Type B pancreatic cell (in vitro differentiated cells): ENCODE data around the gene HYAL4. TPM values are rescaled to one million over a fixed set of nuclear protein-coding genes. Genes with fewer than 3 reads are reported as not detected.

Experiments used
- DNase-seq: peaks from one replicate; pipeline ENCODE4 v3.0.0; 2021; ENCODE audit warnings: mixed read lengths; ENCODE audit not compliant: unreplicated experiment; ENCODE audit errors: extremely low spot score
- H3K27ac Mint-ChIP-seq: 2 replicates; pipeline ENCODE4 v1.8.0; 2021; ENCODE audit warnings: mild to moderate bottlenecking, mixed read lengths
- H3K27me3 Mint-ChIP-seq: 2 replicates; pipeline ENCODE4 v1.8.0; 2021; ENCODE audit warnings: mixed read lengths
- H3K36me3 Mint-ChIP-seq: 2 replicates; pipeline ENCODE4 v1.8.0; 2021; ENCODE audit warnings: mixed read lengths
- H3K4me1 Mint-ChIP-seq: one replicate; pipeline ENCODE4 v1.8.0; 2021; ENCODE audit warnings: mixed read lengths; ENCODE audit not compliant: unreplicated experiment
- H3K4me3 Mint-ChIP-seq: 2 replicates; pipeline ENCODE4 v1.8.0; 2021; ENCODE audit warnings: mild to moderate bottlenecking, mixed read lengths
- H3K9me3 Mint-ChIP-seq: 2 replicates; pipeline ENCODE4 v1.8.0; 2021; ENCODE audit warnings: mixed read lengths
- total RNA-seq: library from RNA; stranded (reverse); gene quantifications from 2 replicates; pipeline ENCODE4 v1.2.1, GENCODE V29; 2021; ENCODE audit warnings: low replicate concordance
- TF ChIP-seq, protein P1 (sequence below): fragments of 200-600 bp; sonication (generic); conservative IDR thresholded peaks from 2 replicates; pipeline ENCODE4 v1.5.0; 2021; ENCODE audit warnings: antibody characterized with exemption, mild to moderate bottlenecking

HYAL4 gene
- total RNA-seq, 1 donor from 2014 or later: not detected

DNA sequence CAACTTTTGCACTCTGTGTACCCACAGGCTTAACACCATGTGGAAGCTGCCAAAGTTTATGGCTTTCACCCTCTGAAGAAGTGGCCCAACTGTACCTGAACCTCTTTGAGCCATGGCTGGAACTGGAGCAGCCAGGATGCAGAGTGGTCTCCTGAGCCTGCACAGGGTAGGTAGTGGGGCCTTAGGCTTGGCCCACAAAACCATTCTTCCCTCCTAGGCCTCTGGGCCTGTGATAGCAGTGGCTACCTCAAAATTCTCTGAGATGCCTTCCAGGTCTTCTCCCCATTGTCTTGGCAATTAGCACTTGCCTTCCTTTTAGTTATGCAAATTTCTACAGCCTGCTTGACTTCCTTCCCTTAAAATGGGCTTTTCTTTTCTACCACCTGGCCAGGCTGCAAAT lies 60.7 kb downstream of the HYAL4 start:
- no peaks in the 10 kb centered on the region for H3K4me1 Mint-ChIP-seq
- no peak overlapping the region for H3K27ac Mint-ChIP-seq
- H3K9me3 Mint-ChIP-seq: peaks cover 4% of the 10 kb centered on the region
- no peaks in the 10 kb centered on the region for H3K36me3 Mint-ChIP-seq
- H3K27me3 Mint-ChIP-seq: no peaks in the 10 kb centered on the region
- TF ChIP-seq, protein P1, sequence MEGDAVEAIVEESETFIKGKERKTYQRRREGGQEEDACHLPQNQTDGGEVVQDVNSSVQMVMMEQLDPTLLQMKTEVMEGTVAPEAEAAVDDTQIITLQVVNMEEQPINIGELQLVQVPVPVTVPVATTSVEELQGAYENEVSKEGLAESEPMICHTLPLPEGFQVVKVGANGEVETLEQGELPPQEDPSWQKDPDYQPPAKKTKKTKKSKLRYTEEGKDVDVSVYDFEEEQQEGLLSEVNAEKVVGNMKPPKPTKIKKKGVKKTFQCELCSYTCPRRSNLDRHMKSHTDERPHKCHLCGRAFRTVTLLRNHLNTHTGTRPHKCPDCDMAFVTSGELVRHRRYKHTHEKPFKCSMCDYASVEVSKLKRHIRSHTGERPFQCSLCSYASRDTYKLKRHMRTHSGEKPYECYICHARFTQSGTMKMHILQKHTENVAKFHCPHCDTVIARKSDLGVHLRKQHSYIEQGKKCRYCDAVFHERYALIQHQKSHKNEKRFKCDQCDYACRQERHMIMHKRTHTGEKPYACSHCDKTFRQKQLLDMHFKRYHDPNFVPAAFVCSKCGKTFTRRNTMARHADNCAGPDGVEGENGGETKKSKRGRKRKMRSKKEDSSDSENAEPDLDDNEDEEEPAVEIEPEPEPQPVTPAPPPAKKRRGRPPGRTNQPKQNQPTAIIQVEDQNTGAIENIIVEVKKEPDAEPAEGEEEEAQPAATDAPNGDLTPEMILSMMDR: no peak
- no peak overlapping the region for H3K4me3 Mint-ChIP-seq
- no peak for DNase-seq

DNA sequence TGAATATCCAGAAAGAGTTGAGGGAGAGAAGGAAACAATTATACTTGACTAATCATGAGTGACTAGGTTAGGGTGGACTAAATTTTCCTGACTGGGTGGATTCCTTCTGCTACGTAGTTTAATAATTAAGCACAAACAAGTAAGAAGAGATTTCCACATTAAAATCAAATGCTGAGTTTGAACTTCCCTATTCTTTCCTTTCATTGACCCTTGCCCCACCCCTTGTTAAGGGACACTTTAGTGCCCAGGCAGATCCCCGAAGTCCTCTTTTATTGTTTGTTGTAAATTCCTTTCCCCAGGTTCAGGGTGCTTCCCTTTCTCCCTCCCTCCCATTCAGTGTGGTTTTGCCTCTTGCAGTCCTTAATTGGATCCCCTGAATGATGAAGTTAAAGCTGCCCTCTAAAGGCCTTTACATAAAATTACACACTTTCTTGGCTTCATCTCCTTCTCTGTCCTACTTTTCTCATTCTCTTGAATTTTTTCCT lies 71.3 kb downstream of the HYAL4 start:
- TF ChIP-seq, protein P1: peak; percentile 54
- H3K9me3 Mint-ChIP-seq: no peaks in the 10 kb centered on the region
- no peaks in the 10 kb centered on the region for H3K27me3 Mint-ChIP-seq
- H3K36me3 Mint-ChIP-seq: no peaks in the 10 kb centered on the region
- H3K4me3 Mint-ChIP-seq: no peak overlapping the region
- H3K4me1 Mint-ChIP-seq: peaks cover 6% of the 10 kb centered on the region
- peak overlapping the region; percentile 14 for H3K27ac Mint-ChIP-seq
- DNase-seq: no peak

DNA sequence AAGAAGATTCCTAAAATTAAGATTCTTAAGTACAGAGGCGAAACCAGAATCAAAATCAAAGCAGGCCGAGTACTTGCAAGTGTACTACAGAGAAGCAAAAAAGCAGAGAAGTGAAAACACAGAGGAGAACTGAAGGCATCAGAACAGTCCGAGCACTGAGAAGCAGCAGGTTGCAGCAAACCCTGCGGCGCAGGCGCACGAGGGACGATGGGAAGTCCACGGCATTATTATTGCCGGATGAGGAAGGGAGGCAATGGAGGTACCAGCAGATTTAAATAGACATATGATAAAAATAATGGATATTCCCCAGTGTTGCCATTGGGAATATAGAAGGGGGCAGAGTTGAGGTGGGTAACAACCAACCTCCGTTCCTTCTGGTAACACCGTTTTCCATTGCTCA lies 72.9 kb downstream of the HYAL4 start:
- Mint-ChIP-seq H3K4me3 (no peak overlapping the region), H3K9me3 (no peaks in the 10 kb centered on the region), H3K4me1 (peaks cover 6% of the 10 kb centered on the region), H3K27me3 (no peaks in the 10 kb centered on the region), H3K27ac (no peak overlapping the region), H3K36me3 (no peaks in the 10 kb centered on the region)
- TF ChIP-seq, protein P1: no peak
- no peak for DNase-seq

DNA sequence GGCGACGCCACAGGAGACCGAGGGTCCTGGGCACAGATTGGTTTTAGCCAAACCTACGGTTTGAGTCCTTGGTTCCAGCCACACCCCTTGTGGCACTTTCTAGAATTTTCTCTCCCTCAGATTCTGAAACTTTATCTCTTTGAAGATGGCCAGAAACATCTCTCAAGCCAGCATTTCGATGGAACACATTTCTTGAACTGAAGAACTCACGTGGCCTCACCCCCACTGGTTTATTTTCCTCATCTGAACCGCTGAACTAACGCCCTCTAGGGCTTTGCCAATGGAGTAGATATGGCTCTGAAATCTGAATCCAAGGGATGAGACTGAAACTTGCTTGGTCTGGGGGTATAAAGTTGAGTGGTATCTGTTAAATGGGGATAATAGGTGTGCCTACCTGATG lies 73.3 kb downstream of the HYAL4 start:
- no peaks in the 10 kb centered on the region for H3K27me3 Mint-ChIP-seq
- TF ChIP-seq, protein P1: no peak
- H3K27ac Mint-ChIP-seq: no peak overlapping the region

DNA sequence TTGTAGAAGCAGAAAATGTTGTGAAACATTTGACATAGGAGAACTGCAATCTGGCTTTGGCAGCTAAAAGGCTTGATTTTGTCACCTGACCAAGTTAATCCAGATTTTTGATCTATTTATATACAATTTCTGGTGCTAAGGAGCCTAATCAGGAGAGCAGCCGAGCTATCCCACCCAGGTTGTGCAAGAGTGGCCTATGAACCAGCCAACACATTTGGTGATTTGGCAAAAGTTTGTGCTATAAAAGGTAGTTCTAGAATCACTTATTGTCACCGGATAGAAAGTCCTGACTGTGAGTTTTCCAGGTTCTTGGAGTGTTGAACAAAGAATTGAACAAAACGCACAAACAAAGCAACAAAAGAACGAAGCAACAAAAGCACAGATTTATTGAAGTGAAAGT lies 78.6 kb downstream of the HYAL4 start:
- Mint-ChIP-seq H3K27me3 (no peaks in the 10 kb centered on the region), H3K4me3 (no peak overlapping the region), H3K9me3 (no peaks in the 10 kb centered on the region), H3K27ac (no peak overlapping the region), H3K4me1 (no peaks in the 10 kb centered on the region), H3K36me3 (no peaks in the 10 kb centered on the region)
- TF ChIP-seq, protein P1: no peak
- DNase-seq: no peak

More for the DNA sequence above, 73.3 kb downstream of the HYAL4 start:
- Mint-ChIP-seq H3K4me1 (peaks cover 6% of the 10 kb centered on the region), H3K36me3 (no peaks in the 10 kb centered on the region), H3K4me3 (no peak overlapping the region), H3K9me3 (no peaks in the 10 kb centered on the region)
- no peak for DNase-seq

DNA sequence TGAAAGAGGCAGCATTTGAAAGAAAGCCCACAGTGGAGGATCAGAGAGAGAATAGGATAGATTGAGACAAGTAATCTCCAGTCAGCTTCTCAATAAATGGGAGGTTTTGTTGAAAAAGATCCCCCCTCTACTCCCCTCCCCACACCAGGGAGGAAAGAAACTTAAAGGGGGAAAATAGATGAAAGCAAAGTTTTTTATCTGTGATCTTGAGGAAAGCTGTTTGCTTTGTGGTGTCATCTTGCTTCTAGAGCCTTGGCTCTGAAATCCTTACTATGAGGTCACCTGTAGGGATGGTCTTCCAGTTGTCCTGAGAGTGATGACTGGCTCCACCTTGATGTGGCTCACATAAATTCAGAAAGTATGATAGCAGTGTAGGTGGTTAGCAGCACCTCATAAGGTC lies 80.0 kb downstream of the HYAL4 start, which contains the start of gene SPAM1:
Gene SPAM1, plus strand, starts transcription at position 301 of the 400 bp plus-strand sequence. CDS start 28,330 bp downstream, outside the sequence.
- no peaks in the 10 kb centered on the region for H3K36me3 Mint-ChIP-seq
- H3K27ac Mint-ChIP-seq: no peak within 1 kb of the TSS
- H3K4me3 Mint-ChIP-seq: no peak within 1 kb of the TSS
- H3K4me1 Mint-ChIP-seq: no peaks in the 10 kb centered on the region
- no peaks in the 10 kb centered on the region for H3K9me3 Mint-ChIP-seq
- no peaks in the 10 kb centered on the region for H3K27me3 Mint-ChIP-seq
- TF ChIP-seq, protein P1: no peak
- no peak for DNase-seq
